Stimulated activated CD4-positive, alpha-beta T cell treated with anti-CD3 and anti-CD28 coated beads, Interleukin-12 subunit alpha, Interleukin-12 subunit beta, amount 100 ng/mL, for 24 hours (primary cell): ENCODE data around the gene TACC2.

Experiments
- DNase-seq, 2 experiments: peaks; one replicate each; pipeline ENCODE4 v3.0.0-alpha.2; 2020; ENCODE audit warnings: low read depth in 2 of 2

Gene TACC2

DNA sequence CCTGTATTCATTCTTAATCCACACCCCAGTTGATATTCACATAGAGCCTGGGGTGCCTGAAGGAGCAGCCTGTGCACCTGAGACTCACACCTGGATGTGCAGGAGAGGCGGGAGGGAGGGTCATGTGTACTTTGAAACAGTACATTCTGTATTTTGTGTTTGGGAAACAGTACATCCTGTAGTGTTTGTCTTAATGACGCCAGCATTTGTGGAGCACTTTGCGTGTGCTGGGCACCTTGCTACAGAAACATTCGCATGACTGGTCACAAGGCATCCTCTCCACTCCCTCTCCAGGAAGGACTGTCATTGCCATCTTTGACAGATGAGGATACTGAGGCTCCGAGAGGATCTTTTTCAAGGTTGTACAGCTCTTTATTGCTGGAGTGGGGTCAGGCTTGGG, 132.1 kb downstream of the TACC2 start:
- DNase-seq = no peak

DNA sequence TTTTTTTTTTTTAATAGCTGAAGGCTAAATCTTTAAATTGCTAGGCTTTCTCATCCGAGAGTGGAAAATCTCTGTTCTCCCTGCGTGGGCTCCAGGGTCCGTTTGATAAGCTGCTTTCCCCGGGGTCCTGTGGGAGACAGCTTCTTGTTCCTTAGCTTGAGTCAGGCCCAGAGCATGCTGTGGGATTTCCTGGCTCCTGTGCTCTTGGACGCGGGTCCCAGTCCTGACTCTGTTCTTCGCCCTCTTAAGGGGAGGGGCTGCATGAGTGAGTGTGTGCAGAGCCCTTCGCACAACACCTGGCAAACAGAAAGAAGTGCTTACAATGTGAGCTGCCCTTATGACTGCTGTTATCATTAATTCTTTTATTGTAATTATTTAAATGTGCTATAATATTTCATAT, 133.5 kb downstream of the TACC2 start:
- no peak for DNase-seq

GRCh38 chr10:122123186-122123585, 134.2 kb downstream of the TACC2 start:
- DNase-seq = no peak

DNA sequence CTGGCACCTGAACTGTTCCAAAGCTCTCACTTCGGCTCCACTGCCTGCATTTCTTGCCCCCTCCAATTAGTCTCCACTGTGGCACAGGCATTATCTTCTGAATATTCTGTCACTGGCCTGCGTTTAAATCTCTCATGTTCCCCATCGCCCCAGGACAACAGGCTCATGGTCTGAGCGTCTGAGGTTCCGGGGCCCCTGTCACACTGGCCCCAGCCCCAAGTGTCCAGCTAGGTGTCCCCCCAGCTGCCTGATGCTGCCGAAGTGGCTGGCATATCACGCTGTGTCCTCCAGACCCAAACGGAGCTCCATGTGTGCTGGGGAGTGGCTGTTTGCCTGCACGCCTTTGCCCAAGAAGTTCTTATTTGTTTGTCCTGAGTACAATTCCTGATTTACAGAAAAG, 135.4 kb downstream of the TACC2 start:
- no peak for DNase-seq

DNA sequence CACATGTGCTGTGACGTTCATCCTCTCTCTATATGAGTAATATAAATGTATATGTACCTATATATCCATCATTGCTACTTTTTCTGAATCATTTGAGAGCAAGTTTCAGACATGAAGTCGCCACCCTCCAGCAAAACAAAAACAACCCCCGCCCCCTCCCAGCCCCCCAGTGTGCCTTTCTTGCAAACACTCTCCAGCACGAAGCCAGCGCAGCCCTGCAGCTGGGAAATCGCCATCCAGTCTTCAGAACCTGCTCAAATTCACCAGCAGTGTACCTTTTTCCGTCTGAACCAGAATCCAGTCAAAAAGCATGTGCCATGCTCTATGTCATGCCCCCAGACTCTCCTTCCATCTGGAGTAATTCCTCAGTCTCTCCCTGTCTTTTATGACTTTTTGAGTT, 135.8 kb downstream of the TACC2 start:
- no peak for DNase-seq

DNA sequence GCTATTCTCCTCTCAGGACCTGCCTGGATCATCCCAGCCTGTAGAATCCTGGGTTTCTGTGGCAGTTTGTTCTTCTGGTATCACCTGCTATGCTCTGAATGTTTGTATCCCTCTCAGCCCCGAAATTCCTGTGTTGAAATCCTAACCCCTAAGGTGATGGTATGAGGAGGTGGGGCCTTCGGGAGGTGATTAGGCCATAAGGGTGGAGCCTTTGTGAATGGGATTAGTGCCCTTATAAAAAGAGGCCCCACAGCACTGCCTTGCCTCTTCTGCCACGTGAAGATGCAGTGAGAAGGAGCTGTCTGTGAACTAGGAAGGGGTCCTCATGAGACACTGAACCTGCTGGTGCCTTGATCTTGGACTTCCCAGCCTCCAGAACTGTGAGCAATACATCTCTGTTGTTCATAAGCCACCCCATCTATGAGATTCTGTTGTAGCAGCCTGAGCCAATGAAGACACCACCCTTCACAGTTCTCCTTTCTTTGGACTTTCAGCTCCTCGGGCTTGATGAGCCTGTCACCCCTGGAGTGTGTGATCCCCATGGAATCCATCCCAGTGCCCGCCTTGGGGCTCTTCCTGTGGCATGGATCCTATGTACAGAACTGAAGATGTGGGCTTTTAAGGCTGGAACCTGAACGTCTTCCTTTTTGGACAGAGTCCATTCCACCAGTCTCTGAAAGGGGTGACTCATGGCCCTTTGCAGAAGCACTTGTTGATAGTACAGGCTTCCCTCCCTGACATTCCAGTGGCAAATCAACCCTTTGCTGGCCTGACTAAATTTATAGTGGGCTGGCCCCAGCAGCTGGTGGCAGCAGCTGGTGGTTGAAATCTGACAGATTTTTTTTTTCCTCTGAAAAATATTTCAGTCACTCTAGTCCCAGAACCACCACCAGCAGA, 138.0 kb downstream of the TACC2 start:
- no peak for DNase-seq

GRCh38 chr10:122127943-122128342, 139.0 kb downstream of the TACC2 start:
- DNase-seq = no peak

DNA sequence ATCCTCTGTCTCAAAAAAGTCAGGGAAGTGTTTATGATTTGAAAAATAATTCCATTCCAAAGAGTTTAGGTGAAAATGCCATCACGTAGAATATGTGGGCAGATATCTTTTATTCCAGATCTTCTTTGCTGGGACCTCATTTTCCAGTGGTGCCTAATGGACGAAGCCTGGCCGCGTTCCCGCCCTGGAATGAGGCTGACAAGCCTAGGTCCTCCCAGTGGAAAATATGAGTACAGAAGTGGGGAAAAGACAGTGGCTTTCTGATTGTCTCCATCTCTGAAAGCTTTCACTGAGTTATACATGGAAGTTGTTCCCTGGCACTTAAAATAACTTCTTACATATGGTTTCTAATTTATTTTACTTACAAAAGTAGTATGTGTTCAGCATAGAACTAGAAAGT, 139.4 kb downstream of the TACC2 start:
- no peak for DNase-seq

DNA sequence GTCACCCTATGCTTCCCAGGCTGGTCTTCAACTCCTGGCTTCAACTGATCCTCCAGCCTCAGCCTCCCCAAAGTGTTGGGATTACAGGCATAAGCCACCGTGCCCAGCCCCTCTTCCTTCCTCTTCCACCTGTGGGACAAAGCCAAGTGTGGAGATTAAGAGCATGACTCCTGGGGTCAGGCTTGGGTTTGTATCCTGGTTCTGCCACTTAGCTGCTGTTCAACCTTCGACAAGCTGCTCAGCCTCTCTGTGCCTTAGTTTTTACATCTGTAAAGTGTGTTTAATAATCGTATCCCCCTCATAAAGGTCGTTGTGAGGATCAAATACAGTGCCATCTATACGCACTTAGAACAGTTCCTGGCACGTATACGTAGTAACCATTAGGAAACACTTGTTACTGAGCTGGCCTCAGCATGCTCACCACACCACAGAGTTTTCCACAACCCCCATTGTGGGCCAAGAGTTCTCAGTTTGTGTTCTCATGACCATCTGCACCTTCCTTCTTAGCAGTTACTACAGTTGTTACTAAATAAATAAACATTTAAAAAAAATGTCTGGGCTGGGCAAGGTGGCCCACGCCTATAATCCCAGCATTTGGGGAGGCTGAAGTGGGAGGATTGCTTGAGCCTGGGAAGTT, 141.6 kb downstream of the TACC2 start:
- DNase-seq = no peak

GRCh38 chr10:122132331-122132755, 143.4 kb downstream of the TACC2 start:
- DNase-seq = no peak

DNA sequence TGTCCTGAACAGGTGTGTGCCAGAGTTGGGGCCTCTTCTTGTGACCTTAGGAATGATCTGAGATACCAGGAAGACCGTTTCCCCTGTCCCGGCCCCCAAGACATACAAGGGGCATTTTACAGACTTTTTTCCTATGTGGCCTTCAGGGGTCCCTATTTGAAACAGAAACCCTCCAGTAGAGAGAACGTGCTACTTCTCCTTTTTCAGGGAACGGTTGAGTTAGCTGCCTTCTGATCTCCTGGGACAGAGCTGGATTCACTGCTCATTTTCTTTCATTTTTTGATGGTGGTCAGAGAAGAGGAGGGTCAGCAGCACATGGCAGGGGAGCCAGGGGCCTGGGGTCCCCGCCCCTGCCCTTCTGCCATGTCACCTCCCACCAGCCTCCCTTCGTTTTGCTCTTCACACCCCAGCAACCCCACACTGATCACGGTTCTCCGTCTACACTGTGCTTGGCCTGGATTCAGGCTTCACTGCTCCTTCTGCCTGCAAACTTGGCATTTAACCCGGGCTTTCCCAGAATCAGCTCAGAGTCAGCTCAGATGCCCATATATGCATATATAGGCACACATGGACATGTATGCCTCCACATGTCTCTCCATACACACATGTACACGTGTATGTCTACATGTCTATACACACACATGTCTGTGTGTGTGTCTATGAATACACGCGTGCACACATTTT, 144.1 kb downstream of the TACC2 start:
- DNase-seq = no peak

GRCh38 chr10:122135251-122136025, 146.5 kb downstream of the TACC2 start:
- no peak for DNase-seq

GRCh38 chr10:122138831-122139625, 150.1 kb downstream of the TACC2 start:
- DNase-seq = no peak

- no peak for DNase-seq
These were observed 150.7 kb downstream of the TACC2 start for GRCh38 chr10:122139627-122140170.

GRCh38 chr10:122140461-122140902, 151.5 kb downstream of the TACC2 start:
- no peak for DNase-seq

GRCh38 chr10:122140941-122141623, 152.1 kb downstream of the TACC2 start:
- no peak for DNase-seq

DNA sequence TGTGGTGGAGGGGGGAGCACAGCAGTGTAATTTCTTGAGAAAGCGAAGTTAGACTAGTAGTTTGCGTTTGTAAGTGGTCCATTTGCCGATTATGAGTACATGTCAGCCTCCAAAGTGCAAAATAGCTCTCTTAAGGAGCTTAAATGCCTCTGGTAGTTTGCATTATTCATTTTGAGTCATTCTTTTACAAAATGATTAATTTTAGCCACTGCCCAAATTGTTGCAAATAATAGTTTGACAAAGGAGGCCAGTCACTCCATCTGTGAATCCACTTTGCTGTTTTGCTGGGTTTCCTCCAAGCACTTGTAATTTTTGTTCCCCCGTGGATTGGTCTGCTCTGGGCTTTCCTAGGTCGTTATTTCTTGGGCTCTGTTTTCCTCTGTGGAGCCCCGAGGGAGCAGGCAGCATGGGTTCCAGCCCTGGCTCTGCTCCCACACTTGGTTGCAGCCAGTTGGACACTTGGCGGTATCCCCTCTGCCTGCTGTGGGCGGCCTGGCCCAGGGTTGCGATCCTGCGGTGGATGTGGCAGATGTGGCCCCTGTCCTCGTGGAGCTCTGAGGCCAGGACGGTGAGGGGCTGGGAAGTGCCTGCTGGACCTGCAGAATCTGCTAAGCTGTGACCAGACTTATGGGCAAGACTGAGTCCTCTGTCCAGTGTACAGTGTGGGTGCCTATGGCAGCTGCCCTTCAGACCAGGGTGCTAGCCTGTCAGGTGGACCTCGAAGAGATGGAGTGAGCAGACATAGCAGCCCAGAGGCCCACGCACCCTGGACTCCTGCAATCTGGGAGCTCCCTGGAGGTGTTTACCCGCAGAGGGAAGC, 153.1 kb downstream of the TACC2 start:
- DNase-seq = no peak

GRCh38 chr10:122142641-122143237, 153.8 kb downstream of the TACC2 start:
- peak in 1 of 2 experiments; percentile 28 for DNase-seq
